HG03060 (cell line): Measurements from ENCODE around the gene LAMB4.

Experiments
- ATAC-seq: cut with Tn5 transposase; IDR thresholded peaks from one replicate; pipeline ENCODE4 v1.9.1; 2021; ENCODE audit warnings: low read depth, moderate number of reproducible peaks; ENCODE audit not compliant: unreplicated experiment

The LAMB4 gene

GRCh38 chr7:108130261-108130660 lies at the start of gene LAMB4:
LAMB4 (minus strand) TSS chr7:108130361; CDS start chr7:108123164, 7,197 bp downstream.
- no peak for ATAC-seq

DNA sequence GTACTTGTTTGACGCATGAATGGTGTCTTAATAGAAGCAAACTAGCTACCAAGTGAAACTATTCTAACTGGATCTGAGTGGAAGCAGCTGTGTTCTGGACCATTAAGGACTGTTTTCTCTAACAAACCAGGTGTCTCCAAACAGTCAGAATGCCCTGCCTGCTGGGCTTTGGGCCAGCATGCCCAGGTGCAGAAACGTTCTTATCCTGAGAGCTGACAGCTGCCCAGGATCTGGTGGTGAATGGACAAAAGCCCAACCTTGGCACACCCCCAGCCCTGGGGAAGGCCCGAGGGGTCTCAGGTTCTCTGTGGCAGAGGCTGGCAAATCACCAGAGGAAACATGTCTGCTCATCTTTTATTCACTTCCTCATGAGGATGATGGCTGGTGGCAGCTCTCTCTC lies 48.2 kb upstream of the LAMB4 start:
- ATAC-seq: no peak

DNA sequence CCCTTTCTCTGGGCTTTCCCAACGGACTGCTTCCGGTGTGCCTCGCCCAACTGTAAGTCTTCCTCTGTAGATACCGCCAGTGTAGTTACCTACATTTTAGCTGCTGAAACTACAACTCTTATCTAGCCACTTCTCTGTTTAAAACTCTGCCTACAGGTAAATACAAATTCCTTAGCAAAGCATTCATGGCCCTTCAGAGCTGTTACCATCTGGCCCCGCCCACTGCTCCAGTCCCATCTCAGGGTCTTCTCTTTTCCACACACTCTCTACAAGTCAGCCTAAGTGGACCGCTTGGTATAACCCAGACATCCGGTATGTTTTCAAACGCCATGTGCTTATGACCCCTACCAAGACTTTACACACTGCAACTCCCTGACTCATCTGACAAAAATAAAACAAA lies 41.0 kb upstream of the LAMB4 start:
- ATAC-seq: no peak

- ATAC-seq: no peak
Measured at GRCh38 chr7:108170251-108170650, 40.1 kb upstream of the LAMB4 start.

DNA sequence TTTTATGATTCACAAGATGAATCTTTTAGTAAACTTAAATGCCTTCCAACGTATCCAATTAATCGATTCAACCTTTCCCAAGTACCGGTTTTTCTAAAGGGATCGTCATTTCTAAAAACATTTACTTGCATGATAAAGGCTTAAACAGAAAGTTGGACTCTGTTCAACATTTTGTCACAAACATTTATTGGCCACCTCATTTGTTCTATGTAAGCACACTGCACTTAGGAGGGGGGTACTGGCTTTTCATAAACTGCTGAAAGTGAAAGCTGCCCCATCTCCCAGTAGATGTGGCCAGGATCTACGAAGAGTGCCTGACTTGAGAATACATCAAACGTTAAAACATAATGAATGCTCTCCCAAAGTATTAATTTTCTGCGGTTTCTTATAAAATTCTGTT lies 37.3 kb upstream of the LAMB4 start:
- no peak for ATAC-seq

DNA sequence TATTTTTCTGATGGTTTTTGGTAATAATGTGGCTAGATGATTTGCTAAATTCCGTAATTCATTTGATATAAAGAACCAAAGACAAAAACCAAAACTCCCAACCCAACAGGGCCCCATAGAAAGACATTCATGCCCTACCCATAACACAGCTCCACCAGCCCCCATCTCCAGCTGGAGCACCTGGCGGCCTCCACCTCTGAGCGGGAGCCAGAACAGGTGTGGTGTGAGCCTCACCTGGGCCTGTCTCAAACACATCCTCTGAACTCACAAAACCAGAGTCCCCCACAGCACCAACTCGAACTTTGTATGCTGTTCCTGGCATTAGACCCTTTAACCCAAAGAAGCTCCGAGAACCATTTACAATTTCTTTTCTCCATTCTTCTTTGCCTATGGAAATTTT lies 36.5 kb upstream of the LAMB4 start:
- no peak for ATAC-seq

GRCh38 chr7:108165723-108166122 lies 35.6 kb upstream of the LAMB4 start:
- no peak for ATAC-seq

DNA sequence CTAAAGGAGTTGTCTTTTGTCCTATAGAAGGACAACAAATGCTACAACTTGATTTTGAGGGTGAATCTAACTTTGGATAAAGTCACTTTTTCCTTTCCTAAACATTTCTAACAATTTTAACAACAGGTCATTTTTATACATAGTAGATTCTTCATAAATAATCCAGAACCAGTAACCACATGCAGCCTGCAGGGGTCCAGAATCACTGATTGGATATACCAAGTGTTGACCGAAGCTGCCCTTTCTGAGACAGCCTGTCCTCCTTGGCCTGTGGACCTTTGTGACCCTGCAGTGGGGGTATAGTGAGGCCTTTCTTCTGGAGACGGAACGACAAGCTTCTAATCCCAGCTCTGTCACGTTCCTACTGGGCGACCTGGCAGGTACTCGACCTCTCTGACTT lies 34.8 kb upstream of the LAMB4 start:
- ATAC-seq: no peak

GRCh38 chr7:108164342-108164741 lies 34.2 kb upstream of the LAMB4 start:
- no peak for ATAC-seq

DNA sequence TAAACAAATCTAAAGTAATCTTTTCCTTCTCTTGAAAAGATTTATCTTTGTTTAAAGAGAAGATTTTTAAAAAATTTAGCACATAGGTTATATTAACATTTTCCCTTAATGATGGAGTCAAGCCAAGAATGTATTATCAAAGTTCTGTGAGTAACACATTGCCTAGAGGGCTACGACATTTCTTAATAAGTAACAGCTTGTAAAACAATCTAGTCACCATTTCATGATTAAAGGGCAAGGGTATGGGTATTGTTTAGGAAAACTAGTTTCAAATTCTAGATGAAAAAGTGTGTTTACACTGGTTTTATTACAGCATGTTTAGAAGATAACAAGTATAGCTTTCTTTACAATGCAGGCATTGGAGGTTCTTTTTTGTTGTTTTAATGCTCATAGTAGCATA lies 28.6 kb upstream of the LAMB4 start:
- no peak for ATAC-seq

- no peak for ATAC-seq
Measured at GRCh38 chr7:108157606-108158335, 27.6 kb upstream of the LAMB4 start.

- no peak for ATAC-seq
Measured at GRCh38 chr7:108156897-108157605, 26.9 kb upstream of the LAMB4 start.

GRCh38 chr7:108152198-108152597 lies 22.0 kb upstream of the LAMB4 start:
- ATAC-seq: no peak

GRCh38 chr7:108149908-108150307 lies 19.7 kb upstream of the LAMB4 start:
- ATAC-seq: no peak

GRCh38 chr7:108149119-108149518 lies 19.0 kb upstream of the LAMB4 start:
- ATAC-seq: no peak

- ATAC-seq: no peak
Measured at GRCh38 chr7:108147031-108147563, 16.9 kb upstream of the LAMB4 start.

- no peak for ATAC-seq
Measured at GRCh38 chr7:108146070-108146842, 16.1 kb upstream of the LAMB4 start.

- no peak for ATAC-seq
Measured at GRCh38 chr7:108145401-108145800, 15.2 kb upstream of the LAMB4 start.

DNA sequence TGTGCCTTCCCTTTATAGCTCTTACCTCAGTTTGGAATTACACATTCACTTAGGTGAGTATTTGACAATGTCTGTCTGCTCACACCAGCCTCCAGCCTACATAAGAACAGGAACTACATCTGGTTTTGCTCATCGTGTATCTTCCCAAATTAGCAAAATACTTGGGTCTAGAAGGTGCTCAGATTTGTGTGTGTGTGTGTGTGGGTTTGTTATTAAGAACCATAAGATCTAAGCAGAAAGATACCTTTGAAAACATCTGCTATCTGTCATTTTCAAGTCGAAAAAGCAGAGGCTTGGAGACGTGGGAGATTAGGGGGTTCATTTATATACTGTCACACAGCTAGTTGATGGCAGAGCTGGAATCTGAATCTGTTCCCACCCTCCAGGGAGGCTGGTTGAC lies 14.8 kb upstream of the LAMB4 start:
- ATAC-seq: no peak

DNA sequence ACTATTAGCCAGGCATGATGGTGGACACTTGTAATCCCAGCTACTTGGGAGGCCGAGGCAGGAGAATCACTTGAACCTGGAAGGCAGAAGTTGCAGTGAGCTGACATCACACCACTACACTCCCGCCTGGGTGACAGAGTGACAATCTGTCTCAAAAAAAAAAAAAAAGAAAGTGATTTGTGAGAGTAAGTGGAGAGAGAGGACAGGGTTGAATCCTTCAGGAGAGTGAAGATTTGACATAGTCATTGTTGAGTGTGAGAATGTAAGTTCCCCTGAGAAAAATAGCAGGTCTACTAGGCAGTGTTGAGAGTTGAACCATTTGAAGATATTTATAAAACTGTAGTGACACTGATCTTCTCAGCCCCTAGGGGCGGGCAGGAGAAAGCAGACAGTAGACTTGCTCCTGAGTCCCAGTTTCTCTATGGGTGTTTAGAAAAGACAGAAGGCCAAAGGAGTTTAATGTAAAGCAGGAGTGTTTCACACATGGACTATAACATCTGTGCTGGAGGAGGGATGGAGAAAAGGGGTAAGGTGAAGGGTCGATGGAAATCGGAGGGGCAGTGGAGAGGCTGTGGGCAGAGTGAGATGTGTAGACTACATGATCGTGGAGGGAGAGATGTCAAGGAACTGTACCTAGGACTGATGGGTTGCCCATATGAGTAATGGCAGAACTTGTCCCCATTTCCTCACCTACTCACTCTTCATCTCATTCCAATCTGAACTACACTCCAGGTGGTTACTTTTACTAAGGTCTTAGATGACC lies 13.7 kb upstream of the LAMB4 start:
- no peak for ATAC-seq
